Measurements from ENCODE around the gene IFT88.

The IFT88 gene

GRCh38 chr13:20525601-20526544 is 41.1 kb upstream of the IFT88 start, which contains the start of gene CRYL1 (continued):
- TF ChIP-seq ZNF513 (tag by site-specific recombination; IDR thresholded peaks at IDR 0.05) (no peak), IKZF3 (tag by site-specific recombination; IDR thresholded peaks at IDR 0.05) (no peak), BCL11A (tag by site-specific recombination; IDR thresholded peaks at IDR 0.05; ENCODE audit: low read depth) (no peak), ZBTB44 (tag by site-specific recombination; IDR thresholded peaks at IDR 0.05) (no peak), ZSCAN18 (tag by site-specific recombination; IDR thresholded peaks at IDR 0.05) (no peak), ZBTB6 (tag by site-specific recombination; IDR thresholded peaks at IDR 0.05) (peak; percentile 39; the same call in 1 of the 2 replicates), ZNF214 (tag by site-specific recombination; IDR thresholded peaks at IDR 0.05; ENCODE audit: borderline replicate concordance) (no peak), MEIS1 (CRISPR knock-in tag; IDR thresholded peaks at IDR 0.05; ENCODE audit: borderline replicate concordance) (no peak), ZNF398 (tag by site-specific recombination; IDR thresholded peaks at IDR 0.05) (no peak), ZNF211 (tag by site-specific recombination; IDR thresholded peaks at IDR 0.05; ENCODE audit: low read depth) (no peak), GLI2 (tag by site-specific recombination; IDR thresholded peaks at IDR 0.05; ENCODE audit: borderline replicate concordance, low read depth) (no peak), ZNF621 (tag by site-specific recombination; IDR thresholded peaks at IDR 0.05) (no peak), ZNF16 (tag by site-specific recombination; IDR thresholded peaks at IDR 0.05; ENCODE audit: low read depth) (no peak), GLIS1 (tag by site-specific recombination; IDR thresholded peaks at IDR 0.05) (0 out of 2 replicates have a peak, but pooled peaks have one; percentile 20), SCRT2 (tag by site-specific recombination; IDR thresholded peaks at IDR 0.05) (peak; percentile 94), ATF2 (tag by site-specific recombination; IDR thresholded peaks at IDR 0.05; ENCODE audit: low read depth) (no peak), ZNF776 (tag by site-specific recombination; IDR thresholded peaks at IDR 0.05; ENCODE audit: borderline replicate concordance) (no peak), INSM2 (tag by site-specific recombination; IDR thresholded peaks at IDR 0.05) (no peak), REST (tag by site-specific recombination; IDR thresholded peaks at IDR 0.05) (no peak), ZNF555 (tag by site-specific recombination; conservative IDR thresholded peaks at IDR 0.05) (no peak), ZNF768 (tag by site-specific recombination; IDR thresholded peaks at IDR 0.05) (no peak), OSR2 (tag by site-specific recombination; IDR thresholded peaks at IDR 0.05) (no peak), ZNF138 (tag by site-specific recombination; IDR thresholded peaks at IDR 0.05; ENCODE audit: borderline replicate concordance) (no peak)
